SK-N-MC (cell line): ENCODE results near the gene CHSY1.

ENCODE experiments used
- DNase-seq: peaks from one replicate; pipeline ENCODE4 v3.0.0-alpha.2; 2011; ENCODE audit warnings: low read depth, low spot score
- H3K27ac ChIP-seq: fragments of 200-600 bp; sonication (generic); 2 replicates; pipeline ENCODE4 v1.5.1; 2016; ENCODE audit warnings: mixed run types
- H3K36me3 ChIP-seq: fragments of 200-600 bp; sonication (generic); 2 replicates; pipeline ENCODE4 v1.6.1; 2017; ENCODE audit warnings: antibody characterized with exemption, low read length, mixed read lengths; ENCODE audit not compliant: insufficient read depth
- H3K4me3 ChIP-seq: fragments of 200-600 bp; sonication (generic); 2 replicates; pipeline ENCODE4 v1.5.1; 2016
- H3K9ac ChIP-seq: fragments of 200-600 bp; sonication (generic); 2 replicates; pipeline ENCODE4 v1.8.0; 2017; ENCODE audit warnings: mixed run types, mixed read lengths; ENCODE audit not compliant: insufficient read length
- H3K9me3 ChIP-seq: fragments of 200-600 bp; sonication (generic); 2 replicates; pipeline ENCODE4 v1.6.1; 2017; ENCODE audit warnings: low read depth, mild to moderate bottlenecking, antibody characterized with exemption, low read length, moderate library complexity, mixed read lengths
- EZH2 ChIP-seq: fragments of 200-600 bp; sonication (generic); IDR thresholded peaks from one replicate; pipeline ENCODE4 v1.6.1; 2017; ENCODE audit warnings: antibody characterized with exemption
- FOXP2 ChIP-seq: optimal IDR thresholded peaks from 2 replicates; pipeline ENCODE3; 2011; ENCODE audit warnings: mild to moderate bottlenecking, moderate library complexity; ENCODE audit not compliant: insufficient read depth; ENCODE audit errors: extremely low read length, control extremely low read depth
- POLR2AphosphoS5 ChIP-seq: IDR thresholded peaks from 2 replicates; pipeline ENCODE4 v1.6.1; 2012; ENCODE audit warnings: mild to moderate bottlenecking, low read depth, low read length, borderline replicate concordance

CHSY1 gene

GRCh38 chr15:101201411-101202174 is 50.3 kb downstream of the CHSY1 start:
- Histone ChIP-seq H3K36me3 (no peaks in the 10 kb centered on the region), H3K9me3 (no peaks in the 10 kb centered on the region), H3K27ac (no peak overlapping the region), H3K9ac (no peak overlapping the region), H3K4me3 (no peak overlapping the region)
- DNase-seq, result no peak
- TF ChIP-seq POLR2AphosphoS5, result no peak
- no peak for TF ChIP-seq EZH2
- no peak for TF ChIP-seq FOXP2

DNA sequence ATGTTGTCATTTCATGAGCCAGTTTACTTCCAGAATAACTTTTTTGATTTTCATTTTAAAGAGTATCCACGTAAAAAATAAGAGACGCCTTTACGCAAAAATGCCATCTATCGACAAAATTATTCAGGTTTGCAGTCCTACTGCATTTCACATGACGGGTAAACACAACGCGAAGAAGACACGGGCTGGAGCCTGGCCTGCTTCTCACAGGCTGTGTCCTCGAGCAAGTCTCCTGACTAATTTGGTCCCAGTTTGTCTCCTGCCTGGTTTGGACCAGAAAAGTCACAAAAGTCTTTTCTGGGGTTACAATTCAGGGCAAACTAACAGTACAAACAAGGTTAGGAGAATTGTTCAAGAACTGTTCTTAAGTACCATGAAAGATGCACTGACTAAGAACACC is 51.7 kb downstream of the CHSY1 start:
- Histone ChIP-seq H3K36me3 (no peaks in the 10 kb centered on the region), H3K27ac (no peak overlapping the region), H3K9me3 (no peaks in the 10 kb centered on the region), H3K9ac (no peak overlapping the region), H3K4me3 (no peak overlapping the region)
- no peak for DNase-seq
- TF ChIP-seq EZH2, result no peak
- no peak for TF ChIP-seq FOXP2
- TF ChIP-seq POLR2AphosphoS5, result no peak

GRCh38 chr15:101198800-101199199 is 53.0 kb downstream of the CHSY1 start:
- no peak for DNase-seq
- no peaks in the 10 kb centered on the region for H3K9me3 ChIP-seq
- H3K36me3 ChIP-seq, result no peaks in the 10 kb centered on the region
- TF ChIP-seq FOXP2 (no peak), POLR2AphosphoS5 (no peak), EZH2 (no peak)
- H3K27ac ChIP-seq, result no peak overlapping the region
- H3K4me3 ChIP-seq, result no peak overlapping the region
- no peak overlapping the region for H3K9ac ChIP-seq

DNA sequence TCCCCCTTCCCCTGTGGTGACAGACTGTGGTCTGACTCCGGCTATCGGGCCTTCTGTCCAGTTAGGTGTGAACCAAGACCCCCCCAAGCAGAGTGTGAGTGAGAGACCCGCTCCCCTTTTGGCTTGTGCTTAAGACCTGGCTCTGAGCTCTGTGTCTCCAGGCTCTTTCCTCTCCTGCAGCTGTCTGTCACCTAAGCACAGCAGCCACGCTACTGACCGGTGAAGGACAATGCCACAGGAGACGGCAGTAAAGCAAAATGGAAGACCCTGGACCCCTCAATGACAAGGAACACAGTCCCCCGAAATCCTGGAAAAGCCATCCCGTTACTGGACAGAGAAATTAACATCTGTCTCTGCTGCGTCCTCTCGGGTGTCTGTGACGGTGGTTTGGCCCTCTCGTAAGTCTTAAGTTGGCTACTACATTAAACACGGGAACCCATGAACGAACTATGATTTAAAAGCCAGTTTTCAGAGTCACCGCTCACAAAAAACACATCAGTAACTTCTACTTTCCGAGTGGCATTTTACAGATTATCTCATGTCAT is 53.7 kb downstream of the CHSY1 start:
- no peak overlapping the region for H3K4me3 ChIP-seq
- H3K9me3 ChIP-seq, result no peaks in the 10 kb centered on the region
- H3K27ac ChIP-seq, result no peak overlapping the region
- DNase-seq, result no peak
- no peaks in the 10 kb centered on the region for H3K36me3 ChIP-seq
- H3K9ac ChIP-seq, result no peak overlapping the region
- TF ChIP-seq FOXP2 (no peak), POLR2AphosphoS5 (no peak), EZH2 (no peak)

DNA sequence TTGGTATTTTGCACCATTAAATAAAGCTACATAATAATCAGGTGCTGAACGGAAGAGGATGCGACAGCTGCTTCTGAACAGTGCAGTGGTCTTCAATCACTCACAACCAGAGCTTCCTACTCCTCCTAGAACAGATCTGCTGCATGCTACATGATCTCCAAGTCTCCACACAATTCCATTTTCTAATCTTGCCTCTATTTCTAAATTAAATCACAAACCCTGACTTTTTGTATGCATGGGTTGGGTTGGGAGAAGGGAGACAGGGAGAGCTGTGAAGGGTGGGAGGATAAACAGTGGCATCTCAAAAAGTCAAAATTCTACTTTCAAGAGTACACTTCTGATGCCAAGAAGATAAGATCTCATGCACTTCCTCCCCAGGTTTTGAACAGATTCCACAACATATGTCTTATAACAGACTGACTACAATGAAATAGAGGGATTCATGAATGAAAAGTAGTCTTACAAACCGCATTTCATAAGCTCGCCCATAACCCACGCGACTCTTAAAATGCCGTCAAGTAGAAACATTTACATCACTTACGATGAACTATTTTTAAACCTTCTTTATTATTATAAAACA is 57.2 kb downstream of the CHSY1 start:
- no peak for TF ChIP-seq EZH2
- no peak for TF ChIP-seq FOXP2
- no peak for TF ChIP-seq POLR2AphosphoS5
- Histone ChIP-seq H3K9me3 (no peaks in the 10 kb centered on the region), H3K9ac (no peak overlapping the region), H3K4me3 (no peak overlapping the region), H3K27ac (no peak overlapping the region), H3K36me3 (no peaks in the 10 kb centered on the region)
- DNase-seq, result no peak

GRCh38 chr15:101193806-101194545 is 57.9 kb downstream of the CHSY1 start:
- H3K4me3 ChIP-seq, result no peak overlapping the region
- no peak for DNase-seq
- TF ChIP-seq EZH2 (no peak), FOXP2 (no peak)
- no peaks in the 10 kb centered on the region for H3K36me3 ChIP-seq
- no peak overlapping the region for H3K9ac ChIP-seq
- H3K9me3 ChIP-seq, result no peaks in the 10 kb centered on the region
- H3K27ac ChIP-seq, result no peak overlapping the region

DNA sequence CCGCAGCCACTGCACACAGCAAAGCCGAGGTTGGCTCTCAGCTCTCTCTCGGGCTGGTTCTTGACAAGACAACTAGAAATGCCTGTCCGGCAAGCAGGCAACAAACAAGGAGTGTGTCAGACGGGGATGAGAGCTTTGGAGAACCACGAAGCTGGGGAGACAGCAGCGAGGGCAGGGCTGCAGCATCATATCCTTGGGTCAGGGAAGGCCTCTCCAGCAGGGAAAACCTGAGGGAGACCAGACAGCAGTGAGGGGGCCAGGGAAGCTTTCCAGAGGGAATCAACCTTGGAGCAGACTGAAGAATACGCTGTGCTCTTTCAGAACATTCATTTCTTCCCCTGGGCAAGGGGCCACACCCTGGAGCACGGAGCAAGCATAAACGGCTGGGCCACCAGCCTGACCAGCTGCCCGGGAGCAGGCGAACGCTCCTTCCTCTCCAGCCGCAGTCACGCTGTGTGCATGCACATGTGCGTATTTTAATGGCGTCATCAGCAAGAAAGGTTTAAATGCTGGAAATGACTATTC is 58.7 kb downstream of the CHSY1 start:
- no peak overlapping the region for H3K27ac ChIP-seq
- H3K4me3 ChIP-seq, result no peak overlapping the region
- no peaks in the 10 kb centered on the region for H3K9me3 ChIP-seq
- H3K36me3 ChIP-seq, result no peaks in the 10 kb centered on the region
- no peak overlapping the region for H3K9ac ChIP-seq
- TF ChIP-seq POLR2AphosphoS5 (no peak), FOXP2 (no peak), EZH2 (no peak)
- DNase-seq, result no peak

- H3K36me3 ChIP-seq, result no peaks in the 10 kb centered on the region
- H3K9me3 ChIP-seq, result no peaks in the 10 kb centered on the region
- DNase-seq, result no peak
- TF ChIP-seq EZH2, result no peak
- TF ChIP-seq POLR2AphosphoS5, result no peak
- TF ChIP-seq FOXP2, result no peak
- no peak overlapping the region for H3K27ac ChIP-seq
- no peak overlapping the region for H3K9ac ChIP-seq
- no peak overlapping the region for H3K4me3 ChIP-seq
These were observed 59.8 kb downstream of the CHSY1 start for GRCh38 chr15:101192081-101192480.

DNA sequence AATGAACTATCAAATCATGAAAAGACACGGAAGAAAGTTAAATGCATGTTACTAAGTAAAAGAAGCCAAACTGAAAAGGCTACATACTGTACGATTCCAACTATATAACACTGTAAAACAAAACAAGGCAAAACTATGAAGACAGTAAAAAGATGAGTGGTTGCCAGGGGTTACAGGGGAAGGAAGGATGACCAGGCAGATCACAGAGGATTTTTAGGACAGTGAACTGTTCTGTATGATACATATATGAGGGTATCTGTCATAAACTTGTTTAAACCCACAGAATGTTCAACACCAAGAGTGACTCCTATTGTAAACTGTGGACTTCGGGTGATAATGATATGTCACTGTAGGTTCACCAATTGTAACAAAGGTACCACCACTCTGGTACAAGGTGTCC is 60.6 kb downstream of the CHSY1 start:
- no peaks in the 10 kb centered on the region for H3K9me3 ChIP-seq
- no peak for TF ChIP-seq FOXP2
- no peak for TF ChIP-seq POLR2AphosphoS5
- TF ChIP-seq EZH2, result no peak
- H3K36me3 ChIP-seq, result no peaks in the 10 kb centered on the region
- no peak overlapping the region for H3K27ac ChIP-seq
- H3K9ac ChIP-seq, result no peak overlapping the region
- DNase-seq, result no peak
- H3K4me3 ChIP-seq, result no peak overlapping the region
